Upper lobe of left lung (tissue), 4 donors: ENCODE measurements around the gene INPP5D.

Source experiments
- POLR2A ChIP-seq, 4 donors: fragments of 450-650 bp; IDR thresholded peaks; one replicate each; pipeline ENCODE4 v1.5.1; 2016 to 2017; ENCODE audit warnings: antibody characterized with exemption in 4 of 4, mild to moderate bottlenecking in 2 of 4
- POLR2AphosphoS5 ChIP-seq, 2 donors: sonication (generic); formaldehyde crosslinking; IDR thresholded peaks; one replicate each; pipeline ENCODE4 v1.5.1; 2017; ENCODE audit warnings: antibody characterized with exemption in 2 of 2

GRCh38 chr2:233029321-233029720, 30.8 kb upstream of the INPP5D start:
- TF ChIP-seq POLR2AphosphoS5 (IDR thresholded peaks at IDR 0.05) (no peak), POLR2A (IDR thresholded peaks at IDR 0.05) (no peak)
